Endothelial cell of umbilical vein (primary cell): Measurements from ENCODE around the gene SGK2. TPM values are rescaled to one million over a fixed set of nuclear protein-coding genes. Genes with fewer than 3 reads are reported as not detected.
A peak's percentile ranks its signal among the peaks of the same experiment; 100 is the strongest.

Experiments
- BruUV-seq: library from RNA; stranded (reverse); fragments of 400-500 nt; replicated peaks from 2 replicates; lab custom pipeline; 2021; lab: Mats Ljungman, UMichigan
- CTCF ChIA-PET: fragments of 300-600, 350-600 bp; sonication (Branson Sonifier 250); formaldehyde crosslinking; loops from one replicate; lab custom pipeline; 2021; ENCODE audit warnings: antibody characterized with exemption, inconsistent platforms; lab: Charles Lee
- POLR2A ChIA-PET: fragments of 300-600, 350-600 bp; sonication (Branson Sonifier 250); formaldehyde crosslinking; loops from one replicate; lab custom pipeline; 2021; ENCODE audit warnings: antibody characterized with exemption, inconsistent platforms; lab: Charles Lee
- DNase-seq: peaks from one replicate; pipeline ENCODE4 v3.0.0-alpha.2; 2011; ENCODE audit warnings: low read depth, low spot score
- FAIRE-seq: peaks from 2 replicates; lab custom pipeline; 2011; peaks lifted over from hg19 to GRCh38; lab: Jason Lieb, UNC
- H2AFZ ChIP-seq: 2 replicates; pipeline ENCODE4 v1.6.0; 2012; ENCODE audit warnings: low read depth, low read length, control low read depth, inconsistent platforms
- H3K27ac ChIP-seq: 2 replicates; pipeline ENCODE4 v1.5.1; 2011; ENCODE audit warnings: low read depth, mild to moderate bottlenecking, control low read depth, low read length, moderate library complexity; ENCODE audit not compliant: insufficient read depth
- H3K27me3 ChIP-seq, 2 experiments: 2 replicates each; pipeline versions ENCODE4 v1.6.0 to v1.6.1; 2011; ENCODE audit warnings: low read length in 2 of 2, mixed read lengths in 1 of 2; ENCODE audit not compliant: control insufficient read depth in 2 of 2, insufficient read depth in 2 of 2
- H3K36me3 ChIP-seq, 2 experiments: 2 replicates in 1 of 2; 3 replicates in 1 of 2; pipeline ENCODE4 v1.5.1; 2011; ENCODE audit warnings: low read length in 2 of 2, mild to moderate bottlenecking in 1 of 2, moderate library complexity in 1 of 2; ENCODE audit not compliant: control insufficient read depth in 2 of 2, insufficient read depth in 2 of 2; ENCODE audit errors: extremely low read depth in 1 of 2
- H3K4me1 ChIP-seq: 3 replicates; pipeline ENCODE4 v1.5.1; 2011; ENCODE audit warnings: mild to moderate bottlenecking, low read length; ENCODE audit not compliant: control insufficient read depth, insufficient read depth; ENCODE audit errors: extremely low read depth
- H3K4me2 ChIP-seq: 2 replicates; pipeline ENCODE4 v1.6.1; 2011; ENCODE audit warnings: low read length, control low read depth, mixed read lengths; ENCODE audit not compliant: insufficient read depth
- H3K4me3 ChIP-seq, 3 experiments: fragments of 200-600 bp in 1 of 3; sonication (generic), shearing (Covaris generic) in 1 of 3; replicated peaks in 1 of 3; 2 replicates each; pipeline ENCODE4 v1.5.1; 2011 to 2016; ENCODE audit warnings: control low read depth in 3 of 3, low read length in 3 of 3, mild to moderate bottlenecking in 2 of 3, inconsistent platforms in 1 of 3, low read depth in 1 of 3, moderate library complexity in 1 of 3; ENCODE audit not compliant: insufficient read depth in 1 of 3
- H3K79me2 ChIP-seq: 2 replicates; pipeline ENCODE4 v1.6.0; 2012; ENCODE audit warnings: low read length, inconsistent platforms; ENCODE audit not compliant: control insufficient read depth, insufficient read depth
- H3K9ac ChIP-seq: replicated peaks from 2 replicates; pipeline ENCODE3; 2011; ENCODE audit warnings: low read length, control low read depth; ENCODE audit not compliant: insufficient read depth; ENCODE audit errors: extremely low read depth
- H3K9me1 ChIP-seq: replicated peaks from 3 replicates; pipeline ENCODE4 v1.6.0; 2011; ENCODE audit warnings: mild to moderate bottlenecking, low read length; ENCODE audit not compliant: control insufficient read depth, insufficient read depth; ENCODE audit errors: extremely low read depth
- H3K9me3 ChIP-seq: replicated peaks from 2 replicates; pipeline ENCODE4 v1.5.1; 2012; ENCODE audit warnings: low read length, inconsistent platforms; ENCODE audit not compliant: control insufficient read depth, insufficient read depth
- H4K20me1 ChIP-seq: replicated peaks from 2 replicates; pipeline ENCODE3; 2011; ENCODE audit warnings: mild to moderate bottlenecking, low read length; ENCODE audit not compliant: control insufficient read depth, insufficient read depth; ENCODE audit errors: extremely low read depth
- EZH2 ChIP-seq: IDR thresholded peaks from 2 replicates; pipeline ENCODE4 v1.6.1; 2012; ENCODE audit warnings: borderline replicate concordance, low read depth, mild to moderate bottlenecking, moderate library complexity, low read length, inconsistent platforms; ENCODE audit not compliant: severe bottlenecking
- FOS ChIP-seq: IDR thresholded peaks from 2 replicates; pipeline ENCODE4 v1.6.1; 2011; ENCODE audit warnings: mild to moderate bottlenecking, low read length, moderate library complexity, borderline replicate concordance; ENCODE audit not compliant: insufficient read depth
- GATA2 ChIP-seq: IDR thresholded peaks from 2 replicates; pipeline ENCODE4 v1.7.0; 2011; ENCODE audit warnings: low read depth, mild to moderate bottlenecking, moderate library complexity, mixed read lengths, low read length; ENCODE audit not compliant: insufficient read length, insufficient read depth
- JUN ChIP-seq: IDR thresholded peaks from 2 replicates; pipeline ENCODE4 v1.6.1; 2011; ENCODE audit warnings: borderline replicate concordance, low read depth; ENCODE audit not compliant: insufficient read length, insufficient read depth
- MYC ChIP-seq: IDR thresholded peaks from one replicate; pipeline ENCODE4 v1.6.1; 2011; ENCODE audit warnings: mild to moderate bottlenecking, low read depth, low read length
- POLR2A ChIP-seq: IDR thresholded peaks from 2 replicates; pipeline ENCODE4 v1.6.1; 2012; ENCODE audit warnings: low read depth, mild to moderate bottlenecking, control low read depth, low read length
- dilution Hi-C: fragments of 300-500 bp; cut with MboI; formaldehyde crosslinking; loops from one replicate; pipeline ENCODE4 v1.15.0; 2019; ENCODE audit warnings: low sequenced_read_pairs; ENCODE audit not compliant: extremely low pct_ligation_motif_present
- intact Hi-C: fragments of 100-400 bp; cut with micrococcal nuclease; formaldehyde crosslinking; loops from one replicate; pipeline ENCODE4 v1.10.0; 2022
- polyA plus RNA-seq, 4 experiments: library from polyadenylated mRNA; depleted of rRNA in 3 of 4; stranded (reverse) in 3 of 4; unstranded in 1 of 4; fragments of >200 nt; gene quantifications; 2 replicates each; pipeline versions ENCODE4 v1.2.1 to v1.2.3, GENCODE V29; 2011 to 2012; ENCODE audit warnings: missing spikeins in 1 of 4
- total RNA-seq: library from RNA; stranded (reverse); gene quantifications from 2 replicates; pipeline ENCODE4 v1.2.3, GENCODE V29; 2021
- TF ChIP-seq, protein P1 (sequence below): IDR thresholded peaks from 2 replicates; pipeline ENCODE4 v1.6.1; 2011; ENCODE audit not compliant: insufficient read depth, insufficient read length

Gene SGK2
- total and polyA plus RNA-seq, 2 donors (not counting 3 experiments of a cell fraction or from before 2014, with no cell fraction given): 0.21 to 0.27 TPM

DNA sequence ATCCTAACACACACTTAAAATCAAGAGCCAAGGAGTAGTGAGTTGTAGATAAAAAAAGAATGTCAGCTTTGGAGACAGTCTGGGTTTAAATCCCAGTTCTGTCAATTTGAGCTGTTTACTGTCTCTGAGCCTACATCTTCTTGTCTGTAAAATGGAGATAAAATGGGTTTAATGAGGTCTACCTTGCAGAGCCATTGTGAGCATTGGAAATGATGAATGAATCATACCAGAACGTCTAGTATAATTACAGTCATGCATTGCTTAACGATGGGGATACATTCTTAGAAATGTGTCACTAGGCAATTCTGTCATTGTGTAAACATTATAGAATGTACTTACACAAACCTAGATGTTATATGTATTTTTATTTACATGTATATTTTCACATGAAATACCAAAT is 17.6 kb upstream of the SGK2 start:
- H3K27me3 ChIP-seq: no peaks in the 10 kb centered on the region
- no peaks in the 10 kb centered on the region for H3K36me3 ChIP-seq
- POLR2A ChIA-PET: no interaction called here
- CTCF ChIA-PET: interaction anchor here (1.0 to 1.3 kb wide), 3 partner anchors 27 to 575 kb away, joined by 3 to 4 read pairs (median 4); no protein-coding TSS in a partner anchor
- no peak overlapping the region for H3K4me2 ChIP-seq
- H3K9me3 ChIP-seq: no peaks in the 10 kb centered on the region
- no peaks in the 10 kb centered on the region for H3K9me1 ChIP-seq
- peak; percentile 55 for FAIRE-seq
- no peak overlapping the region for H3K27ac ChIP-seq
- H3K9ac ChIP-seq: no peak overlapping the region
- H4K20me1 ChIP-seq: no peaks in the 10 kb centered on the region
- dilution Hi-C loops: no loop called here
- H3K4me3 ChIP-seq: no peak overlapping the region
- no peak for DNase-seq
- no peak for TF ChIP-seq EZH2
- TF ChIP-seq JUN: no peak
- no peak for TF ChIP-seq FOS
- no peak for TF ChIP-seq GATA2
- TF ChIP-seq MYC: no peak
- peaks cover 6% of the 10 kb centered on the region for H3K4me1 ChIP-seq
- intact Hi-C loops: no loop called here
- H2AFZ ChIP-seq: no peak overlapping the region
- H3K79me2 ChIP-seq: no peaks in the 10 kb centered on the region
- BruUV-seq: no TSS peak

- TF ChIP-seq JUN (no peak), MYC (no peak), POLR2A (no peak)
- TF ChIP-seq, protein P1, sequence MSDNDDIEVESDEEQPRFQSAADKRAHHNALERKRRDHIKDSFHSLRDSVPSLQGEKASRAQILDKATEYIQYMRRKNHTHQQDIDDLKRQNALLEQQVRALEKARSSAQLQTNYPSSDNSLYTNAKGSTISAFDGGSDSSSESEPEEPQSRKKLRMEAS: no peak
- CTCF ChIA-PET: interaction anchor here (1.0 to 1.2 kb wide), 3 partner anchors 48 to 539 kb away, joined by 3 to 4 read pairs (median 4); partner anchors contain the start of gene IFT52
- no peaks in the 10 kb centered on the region for H3K9me3 ChIP-seq
- dilution Hi-C loops (no loop called here), intact Hi-C loops (no loop called here)
- no peak for DNase-seq
- H3K27me3 ChIP-seq: no peaks in the 10 kb centered on the region
- H3K9ac ChIP-seq: no peak overlapping the region
- BruUV-seq: no TSS peak
- no peaks in the 10 kb centered on the region for H4K20me1 ChIP-seq
- no peak overlapping the region for H3K4me3 ChIP-seq
- H3K4me2 ChIP-seq: no peak overlapping the region
- peaks cover 6% of the 10 kb centered on the region for H3K4me1 ChIP-seq
- no peaks in the 10 kb centered on the region for H3K79me2 ChIP-seq
- no peak overlapping the region for H3K27ac ChIP-seq
- POLR2A ChIA-PET: no interaction called here
- no peaks in the 10 kb centered on the region for H3K9me1 ChIP-seq
- H3K36me3 ChIP-seq: no peaks in the 10 kb centered on the region
- no peak for FAIRE-seq
- no peak overlapping the region for H2AFZ ChIP-seq
These were observed 16.7 kb upstream of the SGK2 start for GRCh38 chr20:43542161-43542560.
